Gastrocnemius medialis (tissue), 4 donors: Measurements from ENCODE around the gene SMIM23. TPM values are rescaled to one million over a fixed set of nuclear protein-coding genes. Genes with fewer than 3 reads are reported as not detected.

Experiments
- ATAC-seq, 2 donors: fragments of 150-250 bp; one replicate each; pipeline ENCODE4 v1.9.1; 2016
- DNase-seq, 2 donors: peaks; one replicate each; pipeline ENCODE4 v3.0.0-alpha.2; 2019
- H3K27ac ChIP-seq, 4 donors: fragments of 200-600 bp; sonication (generic); 1 replicate in 1 of 4; 2 replicates in 3 of 4; pipeline ENCODE4 v1.5.1; 2016 to 2018; ENCODE audit warnings: mild to moderate bottlenecking in 2 of 4, moderate library complexity in 1 of 4
- H3K27me3 ChIP-seq, 3 donors: fragments of 200-600 bp; sonication (generic) in 2 of 3; 1 replicate in 1 of 3; 2 replicates in 2 of 3; pipeline versions ENCODE4 v1.5.1 to v1.6.0; 2016 to 2019; ENCODE audit warnings: mild to moderate bottlenecking in 1 of 3, moderate library complexity in 1 of 3
- H3K36me3 ChIP-seq, 2 donors: fragments of 200-600 bp; sonication (generic) in 1 of 2; one replicate each; pipeline ENCODE4 v1.5.1; 2017 to 2018
- H3K4me1 ChIP-seq, 2 donors: fragments of 200-600 bp; sonication (generic) in 1 of 2; one replicate each; pipeline ENCODE4 v1.5.1; 2016 to 2017; ENCODE audit warnings: mild to moderate bottlenecking in 2 of 2
- H3K4me3 ChIP-seq, 4 donors: fragments of 200-600 bp; sonication (generic) in 3 of 4; 1 replicate in 1 of 4; 2 replicates in 3 of 4; pipeline ENCODE4 v1.5.1; 2016 to 2019; ENCODE audit warnings: mild to moderate bottlenecking in 2 of 4
- H3K9me3 ChIP-seq, 3 donors: fragments of 200-600 bp; sonication (generic) in 2 of 3; 1 replicate in 1 of 3; 2 replicates in 2 of 3; pipeline ENCODE4 v1.5.1; 2016 to 2019
- CTCF ChIP-seq, 5 experiments: fragments of 450-650 bp in 3 of 5; fragments of 200-600 bp in 2 of 5; sonication (generic) in 2 of 5; IDR thresholded peaks in 4 of 5; conservative IDR thresholded peaks in 1 of 5; 1 replicate in 4 of 5; 2 replicates in 1 of 5; pipeline ENCODE4 v1.5.1; 2016 to 2019; ENCODE audit warnings: antibody characterized with exemption in 5 of 5, mild to moderate bottlenecking in 3 of 5, moderate library complexity in 3 of 5
- POLR2A ChIP-seq, 2 donors: fragments of 450-650 bp; IDR thresholded peaks; one replicate each; pipeline ENCODE4 v1.6.1; 2017; ENCODE audit warnings: antibody characterized with exemption in 2 of 2, mild to moderate bottlenecking in 2 of 2, moderate library complexity in 2 of 2
- in situ Hi-C, 4 donors: fragments of 200-750 bp; cut with MboI; loops; one replicate each; pipeline versions ENCODE4 v1.15.0 to v1.8.0; 2017; ENCODE audit warnings: low sequenced_read_pairs in 4 of 4
- intact Hi-C: fragments of 100-400 bp; cut with DNase I; formaldehyde crosslinking; loops from one replicate; pipeline ENCODE4 v1.15.1; 2023; ENCODE audit warnings: low total_unique reads
- total RNA-seq, 4 donors: library from RNA; depleted of rRNA; stranded (reverse); fragments of >200 nt; gene quantifications; one replicate each; pipeline versions ENCODE4 v1.1.0 to v1.2.3, GENCODE V29; 2016

SMIM23 gene
- total RNA-seq, 4 donors from 2014 or later, result not detected

- H3K4me3 ChIP-seq, result no peak overlapping the region
- no peak for TF ChIP-seq POLR2A (IDR thresholded peaks at IDR 0.05)
- no peak for TF ChIP-seq CTCF (IDR thresholded peaks at IDR 0.05 in 4 of 5, conservative IDR thresholded peaks at IDR 0.05 in 1 of 5)
- in situ Hi-C loops, result no loop called here
- DNase-seq (peak in 1 of 2 donors; percentile 35), ATAC-seq (peak in 1 of 2 donors; percentile 58)
- no peaks in the 10 kb centered on the region for H3K9me3 ChIP-seq
- no peak overlapping the region for H3K27ac ChIP-seq
- no peaks in the 10 kb centered on the region for H3K36me3 ChIP-seq
- no peaks in the 10 kb centered on the region for H3K27me3 ChIP-seq
- no peaks in the 10 kb centered on the region for H3K4me1 ChIP-seq
- intact Hi-C loops, result no loop called here
Measured at GRCh38 chr5:171755354-171755821, 30.2 kb upstream of the SMIM23 start.

GRCh38 chr5:171757853-171758535, 27.6 kb upstream of the SMIM23 start:
- Histone ChIP-seq H3K36me3 (no peaks in the 10 kb centered on the region), H3K27ac (no peak overlapping the region), H3K4me1 (no peaks in the 10 kb centered on the region), H3K4me3 (no peak overlapping the region), H3K9me3 (no peaks in the 10 kb centered on the region), H3K27me3 (no peaks in the 10 kb centered on the region)
- DNase-seq, result no peak
- intact Hi-C loops (no loop called here), in situ Hi-C loops (no loop called here)
- TF ChIP-seq POLR2A (IDR thresholded peaks at IDR 0.05) (no peak), CTCF (IDR thresholded peaks at IDR 0.05 in 4 of 5, conservative IDR thresholded peaks at IDR 0.05 in 1 of 5) (no peak)
- ATAC-seq, result no peak

DNA sequence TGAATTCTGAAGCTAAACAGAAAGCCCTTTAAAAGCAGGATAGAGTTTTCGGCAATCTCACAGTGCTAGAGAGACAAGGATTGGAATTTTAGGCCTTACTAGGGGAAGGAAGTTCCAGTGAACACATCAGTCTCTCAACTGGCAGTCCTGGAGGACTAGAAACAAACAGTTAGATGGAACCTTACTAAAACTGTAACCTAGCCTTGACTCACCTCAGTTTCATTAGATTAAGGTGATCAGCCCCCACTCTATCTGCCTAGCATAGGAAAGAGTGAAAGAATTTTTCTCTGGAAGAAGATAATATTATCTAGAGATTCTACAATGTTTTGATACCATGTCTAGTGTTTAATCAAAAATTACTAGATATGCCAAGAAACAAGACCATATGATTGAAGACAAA, 25.8 kb upstream of the SMIM23 start:
- Histone ChIP-seq H3K4me3 (no peak overlapping the region), H3K27ac (no peak overlapping the region), H3K9me3 (no peaks in the 10 kb centered on the region), H3K27me3 (no peaks in the 10 kb centered on the region), H3K36me3 (no peaks in the 10 kb centered on the region), H3K4me1 (no peaks in the 10 kb centered on the region)
- TF ChIP-seq POLR2A (IDR thresholded peaks at IDR 0.05), result no peak
- TF ChIP-seq CTCF (IDR thresholded peaks at IDR 0.05 in 4 of 5, conservative IDR thresholded peaks at IDR 0.05 in 1 of 5), result no peak
- intact Hi-C loops (no loop called here), in situ Hi-C loops (no loop called here)
- DNase-seq, result no peak
- no peak for ATAC-seq

GRCh38 chr5:171762021-171762608, 23.5 kb upstream of the SMIM23 start:
- Histone ChIP-seq H3K4me1 (no peaks in the 10 kb centered on the region), H3K27me3 (peaks cover 0 to 2% (median 0%) of the 10 kb centered on the region in 3 donors), H3K36me3 (no peaks in the 10 kb centered on the region), H3K9me3 (no peaks in the 10 kb centered on the region), H3K4me3 (no peak overlapping the region), H3K27ac (no peak overlapping the region)
- intact Hi-C loops (no loop called here), in situ Hi-C loops (no loop called here)
- DNase-seq (no peak), ATAC-seq (no peak)
- TF ChIP-seq CTCF (IDR thresholded peaks at IDR 0.05 in 4 of 5, conservative IDR thresholded peaks at IDR 0.05 in 1 of 5) (no peak), POLR2A (IDR thresholded peaks at IDR 0.05) (no peak)
